NCI-H82 treated with DMSO at 0.1 percent for 48 hours (cell line): ENCODE measurements around the gene MAL.

Experiments
- DNase-seq: peaks from one replicate; lab custom pipeline; 2025; ENCODE audit not compliant: unreplicated experiment; lab: John Stamatoyannopoulos, UW

The MAL gene

GRCh38 chr2:95015261-95015912, 10.1 kb upstream of the MAL start:
- DNase-seq: no peak

GRCh38 chr2:95016616-95017015, 8.9 kb upstream of the MAL start:
- DNase-seq: no peak

- DNase-seq: peak; percentile 24
These were observed 8.4 kb upstream of the MAL start for GRCh38 chr2:95017071-95017501.

- DNase-seq: no peak
These were observed 7.7 kb upstream of the MAL start for GRCh38 chr2:95017836-95018235.

- no peak for DNase-seq
These were observed 7.2 kb upstream of the MAL start for GRCh38 chr2:95018301-95018700.

- no peak for DNase-seq
These were observed 6.5 kb upstream of the MAL start for GRCh38 chr2:95018861-95019550.

GRCh38 chr2:95019572-95019971, 5.9 kb upstream of the MAL start:
- DNase-seq: no peak

- DNase-seq: no peak
These were observed 5.1 kb upstream of the MAL start for GRCh38 chr2:95020275-95021022.

GRCh38 chr2:95021023-95021416, 4.5 kb upstream of the MAL start:
- no peak for DNase-seq

GRCh38 chr2:95021847-95022246, 3.7 kb upstream of the MAL start:
- DNase-seq: no peak

GRCh38 chr2:95022309-95023221, 2.9 kb upstream of the MAL start:
- peak; percentile 44 for DNase-seq

- DNase-seq: no peak
These were observed 2.3 kb upstream of the MAL start for GRCh38 chr2:95023222-95023597.

- no peak for DNase-seq
These were observed 1.1 kb upstream of the MAL start for GRCh38 chr2:95024371-95024770.

- DNase-seq: no peak
These were observed 525 bp upstream of the MAL start for GRCh38 chr2:95024960-95025405.

- no peak for DNase-seq
These were observed 1.2 kb downstream of the MAL start for GRCh38 chr2:95026471-95027368.

- no peak for DNase-seq
These were observed 1.8 kb downstream of the MAL start for GRCh38 chr2:95027369-95027720.

- no peak for DNase-seq
These were observed 4.4 kb downstream of the MAL start for GRCh38 chr2:95029898-95030341.

GRCh38 chr2:95030496-95030895, 5.0 kb downstream of the MAL start:
- no peak for DNase-seq

GRCh38 chr2:95031076-95031725, 5.7 kb downstream of the MAL start:
- no peak for DNase-seq

GRCh38 chr2:95031726-95032116, 6.2 kb downstream of the MAL start:
- no peak for DNase-seq
